Fibroblast of peridontal ligament (primary cell): ENCODE data around the gene IRX5.

ENCODE experiments used
- DNase-seq: peaks from one replicate; pipeline ENCODE4 v3.0.0-alpha.2; 2010; ENCODE audit errors: extremely low read depth

Gene IRX5

GRCh38 chr16:54931120-54932014 is 702 bp downstream of the IRX5 start:
- DNase-seq: peak; percentile 46

- DNase-seq: no peak
These were observed 1.5 kb downstream of the IRX5 start for GRCh38 chr16:54932021-54932660.

- DNase-seq: peak; percentile 9
These were observed 2.1 kb downstream of the IRX5 start for GRCh38 chr16:54932737-54933254.

- peak; percentile 14 for DNase-seq
These were observed 2.8 kb downstream of the IRX5 start for GRCh38 chr16:54933281-54934011.

- DNase-seq: peak; percentile 44
These were observed 4.0 kb downstream of the IRX5 start for GRCh38 chr16:54934481-54935265.

- peak; percentile 35 for DNase-seq
These were observed 4.8 kb downstream of the IRX5 start for GRCh38 chr16:54935266-54935968.

GRCh38 chr16:54936201-54936978 is 5.7 kb downstream of the IRX5 start:
- DNase-seq: peak; percentile 61

- DNase-seq: peak; percentile 71
These were observed 6.5 kb downstream of the IRX5 start for GRCh38 chr16:54936979-54937670.

GRCh38 chr16:54937671-54938211 is 7.1 kb downstream of the IRX5 start:
- DNase-seq: peak; percentile 31

GRCh38 chr16:54938212-54939028 is 7.8 kb downstream of the IRX5 start:
- peak; percentile 11 for DNase-seq

GRCh38 chr16:54939029-54939346 is 8.3 kb downstream of the IRX5 start:
- no peak for DNase-seq

GRCh38 chr16:54939510-54940278 is 9.0 kb downstream of the IRX5 start:
- DNase-seq: no peak

GRCh38 chr16:54940279-54940604 is 9.6 kb downstream of the IRX5 start:
- DNase-seq: no peak

GRCh38 chr16:54942353-54942943 is 11.8 kb downstream of the IRX5 start:
- DNase-seq: no peak

- no peak for DNase-seq
These were observed 13.3 kb downstream of the IRX5 start for GRCh38 chr16:54944002-54944401.

- no peak for DNase-seq
These were observed 14.4 kb downstream of the IRX5 start for GRCh38 chr16:54945063-54945462.

GRCh38 chr16:54946909-54947308 is 16.2 kb downstream of the IRX5 start:
- DNase-seq: peak; percentile 7
